GM21390 (cell line): ENCODE data around the gene KIF23.

Experiments
- ATAC-seq: cut with Tn5 transposase; IDR thresholded peaks from one replicate; pipeline ENCODE4 v1.9.1; 2021; ENCODE audit not compliant: unreplicated experiment

KIF23 gene

DNA sequence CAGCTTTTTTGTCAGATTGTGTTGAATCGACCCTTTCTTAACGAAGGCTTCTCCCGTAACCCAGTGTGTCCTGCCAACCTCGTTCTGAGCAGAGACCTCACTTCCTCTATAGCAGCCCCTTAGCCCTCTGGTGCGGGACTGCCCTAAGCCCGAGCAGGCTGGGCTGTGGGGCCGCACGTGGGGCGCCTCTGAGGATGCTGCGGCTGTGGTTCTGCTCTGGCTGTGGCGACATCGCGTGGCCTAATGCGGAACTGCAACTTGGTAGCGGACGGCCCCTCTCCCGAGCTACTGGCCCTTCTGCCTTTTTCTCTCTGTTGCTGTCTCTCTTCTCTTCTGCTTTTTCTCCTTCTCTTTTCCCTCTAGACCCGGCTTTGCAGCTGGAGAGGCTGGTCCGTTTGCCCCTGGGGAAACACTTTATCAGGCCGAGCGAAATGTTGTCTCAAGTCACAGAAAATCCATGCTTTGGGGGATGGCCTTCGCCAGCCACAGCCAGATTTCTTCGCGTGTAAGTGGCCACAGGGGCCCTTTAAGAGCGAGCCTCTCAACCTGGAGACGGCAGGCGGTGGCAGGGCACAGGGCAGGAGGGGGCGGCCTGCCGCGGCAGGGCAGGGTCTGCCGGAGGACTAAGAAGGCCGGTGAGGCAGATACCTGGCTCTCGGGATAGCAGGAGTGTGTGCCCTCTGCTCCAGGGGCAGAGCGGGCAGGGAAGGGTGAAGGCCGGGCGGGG, 19.4 kb upstream of the KIF23 start:
- ATAC-seq, result peak; percentile 81

DNA sequence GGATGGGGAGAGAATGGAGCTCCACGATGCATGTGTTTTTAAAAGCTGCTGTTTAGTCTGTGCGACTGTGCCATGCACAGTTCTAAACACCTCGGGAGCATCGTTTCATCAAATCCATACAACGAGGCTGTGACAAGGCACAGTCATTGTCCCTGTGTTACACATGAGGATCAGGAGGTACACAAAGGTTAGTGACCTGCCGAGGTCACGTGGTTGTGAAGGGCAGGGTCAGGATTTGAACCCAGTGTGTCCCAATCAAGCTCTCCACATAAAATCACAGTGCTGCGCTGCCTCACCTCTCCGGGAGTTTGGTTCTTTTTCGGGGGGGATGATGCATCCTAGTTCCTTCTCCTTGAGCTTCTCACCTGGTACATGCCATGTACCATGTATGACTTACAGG, 18.7 kb upstream of the KIF23 start:
- ATAC-seq, result no peak

DNA sequence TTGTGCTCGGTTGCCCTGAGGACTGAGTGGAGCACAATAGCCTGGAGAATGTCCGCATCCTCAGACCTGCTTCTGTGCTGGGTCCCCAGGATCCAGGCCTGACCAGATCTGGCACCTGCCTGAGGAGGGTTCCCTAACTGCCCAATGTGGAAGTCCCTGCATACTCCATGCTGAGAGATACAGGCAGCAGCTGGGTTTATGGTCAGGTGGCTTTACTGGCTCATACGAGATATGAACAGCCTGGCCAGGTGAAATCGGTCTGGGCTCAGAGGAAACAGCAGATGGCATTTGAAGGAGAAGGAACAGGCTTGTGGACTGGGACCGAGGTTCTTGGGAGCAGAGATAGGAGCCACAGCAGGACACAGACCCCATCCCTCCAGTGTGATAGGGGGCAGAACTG, 18.2 kb upstream of the KIF23 start:
- ATAC-seq, result no peak

DNA sequence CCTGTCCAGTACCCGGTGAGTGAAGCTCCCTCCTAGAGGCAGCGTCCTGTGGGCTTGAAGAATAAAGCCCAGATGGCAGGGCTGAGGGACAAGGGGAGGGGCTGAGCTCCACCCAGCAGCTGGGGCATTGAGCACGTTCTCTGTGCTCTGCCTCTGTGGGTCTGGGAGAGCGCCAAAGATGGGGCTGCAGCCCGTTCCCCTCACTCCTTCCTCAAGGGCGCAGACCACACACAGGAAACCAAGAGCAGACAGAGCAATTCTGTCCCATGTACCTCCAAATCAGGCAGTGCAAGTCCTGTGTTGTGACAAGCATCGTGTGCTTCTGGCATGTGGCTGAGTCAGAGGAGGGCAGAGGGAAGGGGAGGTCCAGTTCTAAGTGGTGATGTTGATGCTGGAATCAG, 15.7 kb upstream of the KIF23 start:
- ATAC-seq, result no peak

DNA sequence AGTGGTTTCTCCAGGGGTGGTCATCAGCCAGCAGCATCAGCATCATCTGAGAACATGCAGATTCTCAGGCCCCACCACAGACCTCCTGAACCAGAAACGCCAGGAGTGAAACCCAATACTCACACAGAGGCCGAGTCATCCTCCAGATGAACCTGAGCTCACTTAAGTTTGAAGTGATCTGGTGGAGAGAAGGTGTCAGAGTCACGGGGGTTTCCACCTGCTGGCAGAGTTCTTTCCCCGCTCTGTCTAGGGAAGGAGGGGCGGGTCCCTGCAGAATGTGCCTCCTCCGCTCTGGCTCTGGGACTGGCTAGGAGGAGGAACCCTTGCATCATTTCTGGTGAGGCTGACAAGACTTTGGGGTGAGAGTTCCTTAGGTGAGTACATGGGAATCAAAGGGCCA, 13.3 kb upstream of the KIF23 start:
- ATAC-seq, result no peak

DNA sequence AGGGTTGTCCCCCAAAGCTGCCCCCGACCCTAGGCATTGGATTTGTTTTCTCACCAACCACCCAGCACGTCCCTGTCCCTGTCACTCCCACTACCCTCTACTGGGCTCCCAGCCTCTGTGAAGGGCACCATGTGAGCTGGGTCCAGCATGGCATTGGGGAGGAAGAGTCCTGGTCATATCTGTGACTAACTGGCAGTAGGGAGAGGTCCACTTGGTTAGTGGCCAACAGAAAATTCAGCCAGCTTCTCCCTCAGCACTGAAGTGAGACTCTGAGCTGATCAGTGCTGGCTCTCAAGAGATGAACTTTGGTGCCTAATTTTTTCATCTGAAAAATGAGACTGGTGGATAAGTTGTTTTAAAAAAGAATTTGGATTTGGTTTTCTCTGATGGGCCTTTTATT, 11.3 kb upstream of the KIF23 start:
- ATAC-seq, result no peak

DNA sequence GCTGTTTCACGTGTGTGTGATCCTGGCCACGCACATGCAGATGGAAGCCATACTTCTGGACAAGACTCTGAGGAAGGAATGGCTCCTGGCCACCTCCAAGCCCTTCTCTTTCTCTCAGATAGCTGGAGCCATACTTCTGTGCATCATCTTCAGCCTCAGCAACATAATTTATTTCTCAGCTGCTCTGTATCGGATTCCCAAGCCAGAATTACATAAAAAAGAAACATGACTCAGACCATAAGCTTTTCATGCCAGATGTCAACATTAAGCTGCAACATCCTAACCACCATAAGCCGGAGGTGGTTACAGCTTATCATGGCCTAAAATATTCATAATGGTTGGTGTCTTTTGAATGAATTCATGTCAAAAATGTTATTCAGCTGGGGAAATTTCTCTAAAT, 10.6 kb upstream of the KIF23 start:
- no peak for ATAC-seq

DNA sequence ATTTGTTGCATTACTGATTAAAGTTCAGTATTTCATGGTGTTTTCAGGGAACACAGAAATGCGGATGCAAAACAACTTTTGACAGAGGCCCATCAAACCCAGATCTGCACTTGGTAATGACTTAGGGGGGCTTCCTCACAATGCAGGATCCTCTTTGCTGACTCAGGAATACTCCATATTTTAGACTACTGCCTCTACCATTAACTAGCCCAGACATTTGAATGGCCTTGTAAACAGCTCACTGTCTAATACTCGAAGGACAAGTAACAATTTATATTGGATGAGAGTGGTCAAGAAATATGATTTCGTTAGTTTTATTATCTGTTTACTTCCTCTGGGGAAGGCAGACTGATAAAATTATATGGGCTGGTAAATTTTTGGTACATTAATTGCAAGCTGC, 9.0 kb upstream of the KIF23 start:
- ATAC-seq, result no peak

DNA sequence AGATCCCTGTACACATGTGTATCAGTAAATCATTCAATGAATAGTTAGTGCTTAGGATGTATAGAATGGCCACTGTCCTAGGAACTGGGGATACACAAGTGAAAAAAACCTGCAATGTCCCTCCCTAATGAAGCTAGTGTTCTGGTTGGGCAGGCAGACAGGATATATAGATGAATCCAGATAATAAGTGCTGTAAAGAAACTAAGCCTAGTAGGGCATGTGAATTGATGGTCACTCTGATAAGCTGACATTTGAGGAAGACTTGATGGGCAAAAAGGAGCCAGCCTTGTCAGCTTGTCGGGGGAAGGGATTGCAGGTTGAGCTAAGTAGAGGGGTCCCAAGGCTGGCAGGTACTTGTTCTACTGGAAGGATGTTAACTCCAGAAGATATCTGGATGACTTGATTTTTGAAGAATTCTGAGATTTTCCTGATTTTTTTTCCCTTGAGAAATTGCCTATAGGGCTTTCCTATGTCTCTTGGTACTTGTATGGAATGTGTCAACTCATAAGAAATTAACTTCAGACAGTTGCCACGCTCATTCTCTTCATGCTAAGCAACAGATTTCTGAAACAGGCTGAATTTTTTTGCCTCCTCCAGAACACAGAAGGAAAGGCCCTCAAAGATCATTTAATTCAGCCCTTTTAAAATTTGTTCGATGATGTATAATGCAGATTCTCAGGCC, 6.3 kb upstream of the KIF23 start:
- no peak for ATAC-seq

DNA sequence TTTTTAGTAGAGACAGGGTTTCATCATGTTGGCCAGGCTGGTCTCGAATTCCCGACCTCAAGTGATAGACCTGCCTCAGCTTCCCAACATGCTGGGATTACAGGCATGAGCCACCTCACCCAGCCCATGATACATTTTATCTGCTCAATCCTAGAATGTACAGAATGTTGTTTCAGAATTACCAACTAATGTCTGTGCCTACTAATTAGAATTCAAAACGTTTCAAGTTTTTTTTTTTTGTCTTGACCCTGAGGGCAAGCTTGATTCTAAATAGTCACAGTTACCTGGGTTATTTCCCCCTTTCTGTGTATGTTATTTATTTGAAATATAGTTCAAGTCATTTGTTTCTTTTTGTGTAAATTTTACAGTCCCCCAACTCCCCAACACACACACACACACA, 5.3 kb upstream of the KIF23 start:
- ATAC-seq, result no peak

DNA sequence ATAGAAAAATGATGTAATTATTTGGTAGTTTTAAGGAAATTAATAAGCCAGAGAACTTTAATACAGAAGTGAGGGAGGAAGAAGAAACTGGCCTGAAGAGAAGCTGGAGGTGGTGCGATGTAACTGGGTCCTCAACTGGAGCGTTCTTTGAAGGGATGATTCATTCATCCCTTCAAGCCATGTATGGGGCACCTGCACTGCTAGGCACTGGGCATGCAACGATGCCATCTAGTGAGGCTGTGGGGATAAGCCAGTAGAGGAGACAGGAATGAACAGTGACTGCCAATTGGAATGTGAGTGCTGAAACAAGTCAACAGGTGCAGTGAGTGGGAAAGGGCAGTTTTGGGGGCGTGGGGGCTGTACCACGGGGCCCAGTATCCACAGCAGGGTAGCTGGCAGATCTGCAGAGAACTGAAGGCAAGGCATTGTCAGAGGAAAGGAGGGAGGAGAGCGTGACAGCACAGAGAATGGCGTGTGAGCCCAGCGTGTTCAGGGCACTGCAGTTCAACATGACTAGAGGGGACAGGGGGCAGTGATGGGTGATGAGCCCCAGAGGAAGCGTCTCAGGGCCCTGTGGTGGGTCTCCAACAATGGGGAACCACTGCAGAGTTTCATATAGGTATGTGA, 3.8 kb upstream of the KIF23 start:
- ATAC-seq, result no peak

DNA sequence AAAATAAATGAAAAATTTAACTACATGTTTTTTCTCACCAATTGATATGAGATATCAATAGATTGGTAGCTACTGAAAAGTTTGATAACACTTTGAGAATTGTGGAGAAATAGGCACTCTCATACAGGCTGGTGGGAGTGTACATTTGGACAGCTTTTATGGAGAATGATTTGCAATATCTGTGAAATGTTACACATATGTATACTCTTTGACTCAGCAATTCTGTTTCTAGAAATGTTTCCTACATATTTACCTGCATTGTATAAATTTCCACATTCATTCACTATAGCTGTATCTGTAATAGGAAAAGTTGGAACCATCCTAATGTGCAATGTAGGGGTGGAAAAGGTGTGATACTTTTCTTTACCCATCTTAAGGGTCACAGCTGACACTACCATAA, 1.9 kb upstream of the KIF23 start:
- no peak for ATAC-seq

DNA sequence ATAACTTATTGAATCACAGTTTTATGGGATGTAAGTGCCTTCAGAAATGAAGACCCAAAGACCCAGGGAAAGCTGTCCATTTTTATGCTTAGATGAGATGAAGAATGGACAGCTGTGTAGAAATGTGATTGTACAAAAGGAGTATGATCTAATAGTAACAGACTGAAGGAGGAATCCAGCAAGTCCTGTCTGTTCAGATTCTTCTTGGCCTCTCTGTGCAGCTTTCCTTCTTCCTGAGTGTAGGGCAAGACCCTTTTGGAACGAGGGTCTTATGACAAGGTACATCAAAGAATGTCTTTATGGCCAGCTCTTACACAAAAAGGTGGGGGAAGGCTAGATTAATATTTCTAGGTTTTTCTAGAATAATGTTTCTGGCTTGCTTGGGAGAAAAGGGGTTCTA, 1.4 kb upstream of the KIF23 start:
- ATAC-seq, result no peak

DNA sequence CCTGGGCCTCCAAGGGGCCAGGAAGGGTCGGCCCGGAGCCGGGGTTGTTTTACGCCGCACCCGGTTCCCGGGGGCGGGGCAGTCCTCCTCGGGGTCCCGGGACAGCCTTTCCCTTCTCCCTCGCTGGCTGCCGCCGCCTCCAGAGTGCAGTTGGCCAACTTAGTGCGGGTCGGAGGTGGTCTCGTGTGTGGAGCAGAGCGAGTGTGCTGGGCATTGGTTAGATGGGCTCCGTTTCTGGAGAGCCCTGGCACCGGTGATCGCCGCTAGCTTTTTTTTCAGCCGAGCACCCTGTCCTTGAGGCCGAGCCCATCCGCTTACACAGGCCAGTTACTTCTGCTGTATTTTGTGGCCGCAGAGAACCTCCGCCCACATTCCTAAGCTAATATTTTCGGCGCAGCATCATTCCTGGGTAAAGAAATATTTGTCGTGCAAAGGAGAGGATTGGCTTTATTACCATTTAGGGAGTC, 585 bp downstream of the KIF23 start:
- ATAC-seq, result peak; percentile 30

DNA sequence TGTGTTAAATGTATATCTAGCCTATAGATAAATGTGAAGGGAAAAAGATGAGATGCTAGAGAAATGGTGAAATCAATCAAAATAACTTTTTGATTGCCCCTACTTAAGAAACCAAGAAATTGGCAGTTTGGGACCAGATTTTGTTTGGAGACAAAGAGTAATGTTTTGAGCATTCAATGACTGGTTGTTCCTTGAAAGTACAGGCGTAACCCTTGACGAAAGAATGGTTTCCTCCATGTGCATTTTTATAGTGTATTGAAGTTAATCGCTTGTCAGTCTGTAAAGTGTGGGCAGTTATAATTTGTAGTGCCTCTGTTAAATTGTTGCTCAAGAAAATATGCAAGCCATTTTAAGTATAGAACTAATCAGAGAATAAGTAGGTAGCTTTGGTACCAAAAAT, 1.2 kb downstream of the KIF23 start:
- ATAC-seq, result no peak

DNA sequence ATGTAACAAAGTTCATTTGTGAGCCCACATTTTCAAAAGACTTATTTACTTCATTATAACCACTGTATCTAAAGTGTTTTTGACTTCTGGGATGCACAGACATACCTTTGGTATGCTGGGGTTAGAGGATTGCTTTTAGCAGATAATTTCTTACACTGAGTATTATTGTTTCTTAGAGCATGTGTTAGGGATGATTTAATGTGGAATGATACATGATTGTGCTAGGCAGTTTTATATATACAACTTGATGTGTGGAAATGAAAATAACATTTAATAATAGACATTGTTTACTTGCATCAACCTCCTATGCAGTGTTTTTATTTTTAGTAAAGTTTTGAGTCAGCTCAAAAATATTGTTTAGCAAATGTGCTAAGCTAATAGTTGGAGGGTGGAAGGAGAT, 3.4 kb downstream of the KIF23 start:
- no peak for ATAC-seq

DNA sequence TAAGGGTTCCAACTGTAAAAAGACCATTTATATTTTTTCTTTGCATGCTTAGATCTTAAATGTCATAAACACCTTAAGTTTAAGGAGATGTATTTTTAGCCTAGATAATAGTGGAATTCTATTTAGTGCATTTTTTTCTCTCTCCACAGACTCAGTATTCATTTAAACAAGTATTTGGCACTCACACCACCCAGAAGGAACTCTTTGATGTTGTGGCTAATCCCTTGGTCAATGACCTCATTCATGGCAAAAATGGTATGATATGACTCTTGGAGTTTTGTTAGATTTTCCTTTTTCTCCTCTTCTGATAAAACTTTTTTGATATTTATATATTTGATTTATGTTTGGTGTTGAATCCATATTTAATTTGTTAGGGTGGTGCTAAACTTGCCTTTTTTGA, 7.3 kb downstream of the KIF23 start:
- ATAC-seq, result no peak

DNA sequence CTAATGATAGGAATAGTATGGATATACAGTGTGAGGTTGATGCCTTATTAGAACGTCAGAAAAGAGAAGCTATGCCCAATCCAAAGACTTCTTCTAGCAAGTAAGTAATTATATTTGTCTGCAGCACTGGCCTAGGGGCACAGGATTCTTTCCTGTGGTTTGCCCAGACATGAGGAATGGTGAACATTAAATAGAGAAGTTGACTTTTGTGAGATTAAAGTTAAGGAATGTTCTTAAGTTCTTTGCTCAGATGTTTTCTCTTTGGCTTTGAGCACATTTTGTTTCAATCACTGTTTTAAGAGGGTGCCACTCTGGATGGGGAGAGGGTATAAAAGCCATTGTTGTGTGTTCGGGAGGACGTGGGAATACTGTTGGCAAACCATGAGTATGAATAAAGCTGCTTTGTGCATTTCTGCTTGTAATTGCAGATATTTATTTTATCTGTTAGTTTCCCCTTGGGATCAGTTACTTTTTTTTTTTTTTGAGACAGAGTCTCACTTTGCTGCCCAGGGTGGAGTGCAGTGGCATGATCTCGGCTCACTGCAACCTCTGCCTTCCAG, 8.3 kb downstream of the KIF23 start:
- ATAC-seq, result no peak

DNA sequence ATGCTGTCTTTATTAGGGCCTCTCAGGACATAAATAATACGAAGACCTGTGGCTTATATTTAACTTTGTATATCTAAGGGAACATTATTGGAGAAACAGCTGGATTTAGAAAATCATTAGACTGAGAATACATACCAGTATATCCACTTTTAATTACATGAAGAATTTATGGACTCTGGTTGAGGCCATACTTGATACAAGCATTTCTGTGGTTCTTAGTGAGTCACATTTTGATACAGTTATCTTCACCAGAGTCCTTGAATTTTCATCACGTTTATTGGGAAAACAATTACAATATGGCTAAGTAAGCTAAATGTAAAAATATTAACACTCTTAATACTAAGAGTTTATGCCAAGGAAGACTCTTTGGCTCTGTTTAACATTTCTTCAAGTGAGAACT, 9.9 kb downstream of the KIF23 start:
- ATAC-seq, result no peak

DNA sequence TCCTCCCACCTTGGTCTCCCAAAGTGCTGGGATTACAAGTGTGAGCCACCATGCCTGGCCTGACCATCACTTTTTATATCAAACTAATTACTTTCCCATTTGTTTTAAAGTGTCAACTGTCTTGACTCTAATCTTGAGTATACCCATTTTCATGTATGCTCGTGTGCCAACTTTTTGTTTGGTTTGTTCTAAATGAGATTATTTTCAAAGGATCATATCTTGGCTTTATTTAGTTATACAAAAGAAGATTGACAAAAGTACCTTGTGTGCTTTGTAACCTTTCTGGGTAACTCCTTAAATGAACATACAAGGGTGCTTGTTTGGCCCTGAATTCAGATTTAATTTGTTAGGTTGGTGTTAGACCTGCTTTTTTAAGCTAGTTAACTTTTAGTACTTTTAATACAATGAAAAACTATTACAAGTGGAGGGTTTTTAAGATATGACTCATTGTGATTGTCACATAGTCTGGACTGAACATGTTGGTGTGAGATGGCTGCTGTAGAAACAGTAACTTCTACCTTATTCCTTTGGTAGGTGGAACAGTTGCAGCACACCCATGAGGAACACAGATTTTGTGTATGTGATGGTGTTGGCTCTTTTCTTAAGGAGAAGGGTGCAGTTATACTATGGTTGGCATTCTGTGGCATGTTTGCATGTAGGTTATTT, 10.7 kb downstream of the KIF23 start:
- ATAC-seq, result no peak

DNA sequence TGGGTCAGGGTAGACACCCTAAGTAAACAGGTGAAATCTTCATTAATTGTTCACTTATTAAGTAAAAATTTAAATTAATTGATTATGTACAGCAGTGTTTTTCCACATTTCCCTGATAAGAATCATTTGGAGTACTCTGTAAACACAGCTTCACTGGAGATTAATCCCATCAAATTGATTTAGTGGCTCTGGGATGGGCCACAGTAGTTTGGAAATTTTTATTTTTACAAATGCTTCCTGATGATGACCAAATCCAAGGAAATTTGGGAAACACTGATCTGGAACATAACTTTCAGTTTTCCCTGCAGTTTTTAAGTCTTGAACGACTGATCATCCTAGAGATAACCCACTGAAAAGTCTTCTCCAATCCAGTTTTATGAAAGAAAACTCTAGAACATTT, 19.7 kb downstream of the KIF23 start:
- ATAC-seq, result no peak

DNA sequence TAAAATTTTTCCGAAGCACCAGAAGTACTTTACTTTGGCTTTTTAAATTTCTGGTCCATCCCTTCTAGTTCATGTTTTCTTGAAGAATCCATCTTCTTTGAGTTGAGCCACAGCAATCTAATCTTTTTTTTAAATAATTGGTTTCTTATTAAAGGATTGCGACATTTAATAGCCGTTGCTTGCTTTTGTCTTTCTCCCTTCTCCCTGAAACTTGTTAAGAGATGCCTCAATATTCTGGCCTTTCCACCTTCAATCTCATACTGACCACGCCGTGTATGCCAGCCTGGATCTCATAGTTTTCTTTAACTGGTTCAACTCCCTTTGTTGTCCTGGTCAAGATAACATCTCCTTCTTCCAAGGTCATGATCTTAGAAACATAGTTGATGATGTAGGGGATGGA, 20.1 kb downstream of the KIF23 start:
- no peak for ATAC-seq
